GM12865 (cell line): ENCODE results near the gene COL7A1.

Experiments
- DNase-seq: peaks from one replicate; pipeline ENCODE4 v3.0.0; 2010; ENCODE audit warnings: low read depth
- H3K4me3 ChIP-seq: 2 replicates; pipeline ENCODE4 v1.5.1; 2011; ENCODE audit warnings: mild to moderate bottlenecking, low read depth, low read length, control low read depth
- CTCF ChIP-seq: IDR thresholded peaks from 2 replicates; pipeline ENCODE4 v1.5.1; 2011; ENCODE audit warnings: low read length, control low read depth, low read depth, inconsistent platforms; ENCODE audit not compliant: insufficient read depth; ENCODE audit errors: missing control alignments

COL7A1 gene

GRCh38 chr3:48630407-48630806 is 35.3 kb upstream of the COL7A1 start:
- no peak overlapping the region for H3K4me3 ChIP-seq
- no peak for DNase-seq
- TF ChIP-seq CTCF: no peak

- DNase-seq: no peak
- no peak for TF ChIP-seq CTCF
- H3K4me3 ChIP-seq: no peak overlapping the region
Measured at GRCh38 chr3:48629894-48630293, 34.8 kb upstream of the COL7A1 start.

GRCh38 chr3:48628277-48629017 is 33.3 kb upstream of the COL7A1 start:
- DNase-seq: no peak
- no peak for TF ChIP-seq CTCF
- no peak overlapping the region for H3K4me3 ChIP-seq

GRCh38 chr3:48625600-48625999 is 30.5 kb upstream of the COL7A1 start:
- no peak overlapping the region for H3K4me3 ChIP-seq
- no peak for DNase-seq
- TF ChIP-seq CTCF: no peak

GRCh38 chr3:48624767-48625166 is 29.6 kb upstream of the COL7A1 start:
- H3K4me3 ChIP-seq: no peak overlapping the region

GRCh38 chr3:48623851-48624547 is 28.9 kb upstream of the COL7A1 start:
- H3K4me3 ChIP-seq: no peak overlapping the region
- TF ChIP-seq CTCF: no peak
- DNase-seq: no peak

More at GRCh38 chr3:48624767-48625166, 29.6 kb upstream of the COL7A1 start:
- TF ChIP-seq CTCF: no peak
- DNase-seq: no peak
